HG03354 (cell line): ENCODE data around the gene TRAPPC12.
"Not testable (repeated sequence)": the region's sequence is repeated elsewhere in the genome, so short reads cannot be mapped to it uniquely, and the experiment has no call there.

Experiments
- ATAC-seq: cut with Tn5 transposase; IDR thresholded peaks from one replicate; pipeline ENCODE4 v1.9.1; 2021; ENCODE audit warnings: mild to moderate bottlenecking; ENCODE audit not compliant: unreplicated experiment, poor library complexity, severe bottlenecking

The TRAPPC12 gene

DNA sequence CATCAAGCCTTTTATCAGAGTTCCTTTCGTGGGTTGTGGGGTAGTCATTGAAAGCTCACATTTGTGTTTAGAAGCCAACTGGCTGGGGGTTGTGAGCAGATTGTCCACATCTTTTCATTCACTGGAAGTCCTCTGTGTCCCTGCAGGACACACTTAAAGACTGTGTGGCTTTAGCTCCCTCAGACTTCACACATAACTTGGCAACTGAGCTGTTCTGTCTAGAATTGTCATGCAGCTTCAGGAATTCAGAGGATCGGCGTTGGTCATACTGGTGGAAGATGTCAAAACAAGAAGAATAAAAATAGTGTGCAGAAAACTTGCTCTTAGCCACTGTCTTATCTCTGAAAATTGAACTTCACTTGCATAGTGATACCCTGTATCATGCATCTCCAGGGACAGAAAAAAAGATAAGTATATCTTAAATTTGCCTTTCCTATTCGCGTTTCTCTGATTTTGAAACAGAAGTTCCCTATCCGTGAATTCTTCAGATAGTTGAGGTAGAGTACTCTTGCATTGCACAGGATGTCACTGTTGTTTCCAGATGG lies 49.6 kb downstream of the TRAPPC12 start:
- ATAC-seq, result no peak

DNA sequence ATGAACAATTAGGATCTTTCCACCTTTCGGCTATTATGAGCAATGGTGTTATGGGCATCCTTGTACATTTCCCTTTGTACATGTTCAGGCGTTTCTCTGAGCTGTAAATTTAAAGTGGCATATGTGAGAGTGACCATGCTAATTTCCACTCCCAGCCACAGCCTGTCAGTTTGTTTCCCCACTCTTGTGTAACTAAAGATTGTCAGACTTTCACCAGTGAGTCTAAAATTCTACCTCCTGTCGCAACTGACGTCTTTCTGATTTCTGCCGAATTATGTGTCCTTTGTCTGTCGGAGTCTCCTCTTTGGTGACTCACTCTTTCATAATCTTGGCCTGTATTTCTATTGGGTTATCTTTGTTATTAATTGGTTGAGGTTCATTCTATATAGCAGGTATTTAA lies 50.7 kb downstream of the TRAPPC12 start:
- no peak for ATAC-seq

DNA sequence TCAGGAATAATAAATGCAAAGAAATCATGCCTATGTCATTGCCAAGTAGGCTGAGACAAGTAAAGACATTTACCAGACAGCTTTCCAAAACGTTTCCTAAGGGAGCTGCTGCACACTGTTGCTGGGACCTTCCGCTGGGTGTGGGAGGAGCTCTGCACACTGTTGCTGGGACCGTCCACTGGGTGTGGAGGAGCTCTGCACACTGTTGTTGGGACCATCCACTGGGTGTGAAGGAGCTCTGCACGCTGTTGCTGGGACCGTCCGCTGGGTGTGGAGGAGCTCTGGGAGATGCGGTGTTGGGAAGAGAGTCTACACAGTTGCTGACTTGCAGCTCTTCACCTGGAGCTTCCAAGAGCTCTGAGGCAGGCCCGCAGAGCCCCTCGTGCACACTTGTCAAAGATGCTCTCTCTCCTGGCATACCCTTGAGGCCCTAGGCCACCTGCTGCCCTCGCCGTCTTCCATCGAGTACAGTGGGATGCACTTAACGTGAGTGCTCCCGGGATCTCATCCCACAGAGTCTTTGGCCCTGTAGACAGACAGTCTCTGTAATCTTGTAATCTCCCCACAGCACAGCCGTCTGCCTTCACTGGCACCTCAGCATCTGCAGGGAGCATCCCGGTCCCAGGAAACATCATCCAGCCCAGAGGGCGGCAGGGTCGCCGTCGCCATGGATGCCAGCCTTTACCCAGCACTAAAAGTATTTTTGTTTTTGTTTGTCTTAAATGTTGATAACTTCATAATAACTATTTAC lies 51.4 kb downstream of the TRAPPC12 start:
- ATAC-seq, result no peak

DNA sequence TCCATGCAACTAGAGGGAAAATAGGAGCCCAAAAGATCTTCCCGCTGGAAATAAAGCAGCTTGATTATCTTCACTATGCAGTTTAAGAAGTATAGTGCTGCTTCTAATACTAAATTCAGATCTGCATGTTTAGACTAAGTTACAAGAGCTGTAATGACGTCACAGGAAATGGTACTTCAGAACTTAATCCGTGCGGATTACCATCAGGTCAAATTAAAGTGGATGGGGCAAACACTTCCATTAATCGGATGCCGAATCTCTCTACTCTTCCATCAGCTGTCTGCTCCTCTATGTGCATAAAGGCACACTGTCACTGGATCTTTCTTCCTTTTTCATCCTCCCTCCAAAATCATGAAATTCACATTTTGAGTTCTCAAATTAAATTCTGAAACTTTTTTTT lies 52.6 kb downstream of the TRAPPC12 start:
- ATAC-seq, result no peak

- no peak for ATAC-seq
Measured at GRCh38 chr2:3432693-3433338, 53.3 kb downstream of the TRAPPC12 start.

DNA sequence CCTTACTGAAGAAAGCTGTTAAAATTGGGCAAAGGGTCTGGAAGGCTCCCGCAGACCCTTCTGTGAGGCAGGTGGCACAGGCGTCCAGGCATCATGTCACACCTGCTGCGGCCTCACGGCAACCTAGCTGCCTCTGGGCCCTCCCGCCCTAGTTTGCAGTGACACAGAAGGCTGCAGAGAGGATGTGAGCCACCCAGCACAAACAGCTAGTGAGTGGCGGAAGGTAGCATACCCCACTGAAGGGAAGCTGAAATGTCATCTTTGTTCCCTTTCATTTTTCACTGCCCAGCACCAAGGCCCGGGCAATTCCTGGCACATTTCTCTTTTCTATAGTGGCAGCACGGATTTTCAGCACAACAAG lies 53.8 kb downstream of the TRAPPC12 start:
- no peak for ATAC-seq

- no peak for ATAC-seq
Measured at GRCh38 chr2:3433776-3434400, 54.4 kb downstream of the TRAPPC12 start.

- no peak for ATAC-seq
Measured at GRCh38 chr2:3434654-3435053, 55.2 kb downstream of the TRAPPC12 start.

DNA sequence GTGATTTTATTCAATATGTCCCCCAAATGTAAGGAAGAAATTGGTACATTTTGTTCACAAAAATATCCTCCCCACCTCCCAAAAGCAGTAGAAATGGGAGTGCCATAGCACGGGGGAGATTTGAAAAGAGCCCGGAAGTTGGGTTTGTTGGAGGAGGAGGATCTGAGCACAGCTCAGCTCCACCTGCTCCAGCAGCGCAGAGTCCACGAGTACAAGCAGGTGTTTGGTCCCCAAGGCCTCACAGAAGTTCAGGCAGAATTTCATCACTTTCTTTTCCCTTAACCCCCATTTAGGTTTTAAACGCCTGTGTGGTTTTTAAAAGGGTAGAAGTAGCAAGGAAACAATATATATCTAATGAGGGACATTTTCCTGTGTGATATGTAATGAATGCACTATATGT lies 56.0 kb downstream of the TRAPPC12 start:
- no peak for ATAC-seq

DNA sequence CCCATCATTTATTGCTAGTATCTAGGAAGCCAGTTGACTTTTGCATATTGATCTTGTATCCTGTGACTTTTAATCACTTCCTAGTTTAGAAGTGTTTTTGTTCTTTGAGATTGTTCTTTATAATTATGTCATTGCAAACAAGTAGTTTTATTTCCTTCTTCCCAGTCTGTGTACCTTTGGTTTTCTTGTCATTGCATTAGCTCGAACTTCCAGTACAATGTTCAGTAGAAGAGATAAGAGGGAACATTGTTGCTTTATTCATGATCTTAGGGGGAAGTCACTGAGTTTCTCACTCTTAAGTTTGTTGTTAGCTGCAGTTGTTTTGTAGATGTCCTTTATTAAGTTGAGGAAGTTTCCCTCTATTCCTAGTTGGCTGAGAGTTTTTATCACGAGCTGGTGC lies 61.0 kb downstream of the TRAPPC12 start:
- ATAC-seq, result no peak

GRCh38 chr2:3441465-3441864 lies 62.0 kb downstream of the TRAPPC12 start:
- ATAC-seq, result no peak

DNA sequence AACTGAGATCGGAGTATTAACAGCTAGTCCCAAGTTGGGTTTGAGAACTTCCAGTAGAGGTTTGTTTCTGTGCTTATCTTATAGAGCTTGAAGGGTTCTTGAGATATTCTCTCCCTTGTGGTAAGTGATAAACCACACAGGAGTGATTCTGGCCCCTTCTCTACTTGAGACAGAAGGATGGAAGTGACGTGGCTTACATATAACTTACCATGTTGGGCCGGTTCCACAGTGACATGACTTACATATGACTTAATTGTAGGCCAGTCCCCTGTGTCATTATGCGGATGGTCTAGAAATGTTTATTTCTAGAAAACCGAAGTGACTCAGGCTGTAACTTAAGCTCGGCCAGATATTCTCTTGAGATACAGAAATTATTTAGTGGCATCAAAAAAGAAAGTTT lies 62.7 kb downstream of the TRAPPC12 start:
- no peak for ATAC-seq

DNA sequence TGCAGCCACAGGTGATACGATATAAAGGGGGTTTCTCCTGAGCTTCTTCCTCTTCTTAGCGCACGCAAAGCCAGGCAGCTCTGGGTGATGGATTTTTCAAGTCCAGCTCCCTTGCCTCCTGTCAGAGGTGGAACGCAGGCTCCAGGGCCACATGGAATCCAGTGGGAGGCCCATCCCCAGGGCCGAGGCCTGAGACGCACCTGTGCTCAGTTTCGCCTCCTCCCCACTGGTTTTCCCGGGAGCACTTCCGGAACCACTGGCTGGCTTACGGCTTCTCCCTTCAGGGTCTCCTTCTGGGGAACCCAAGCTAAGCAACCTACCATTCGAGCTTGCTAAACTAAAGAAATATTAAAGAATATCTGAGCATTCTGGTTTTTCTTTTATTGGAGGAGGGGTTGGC lies 63.6 kb downstream of the TRAPPC12 start:
- ATAC-seq, result no peak

DNA sequence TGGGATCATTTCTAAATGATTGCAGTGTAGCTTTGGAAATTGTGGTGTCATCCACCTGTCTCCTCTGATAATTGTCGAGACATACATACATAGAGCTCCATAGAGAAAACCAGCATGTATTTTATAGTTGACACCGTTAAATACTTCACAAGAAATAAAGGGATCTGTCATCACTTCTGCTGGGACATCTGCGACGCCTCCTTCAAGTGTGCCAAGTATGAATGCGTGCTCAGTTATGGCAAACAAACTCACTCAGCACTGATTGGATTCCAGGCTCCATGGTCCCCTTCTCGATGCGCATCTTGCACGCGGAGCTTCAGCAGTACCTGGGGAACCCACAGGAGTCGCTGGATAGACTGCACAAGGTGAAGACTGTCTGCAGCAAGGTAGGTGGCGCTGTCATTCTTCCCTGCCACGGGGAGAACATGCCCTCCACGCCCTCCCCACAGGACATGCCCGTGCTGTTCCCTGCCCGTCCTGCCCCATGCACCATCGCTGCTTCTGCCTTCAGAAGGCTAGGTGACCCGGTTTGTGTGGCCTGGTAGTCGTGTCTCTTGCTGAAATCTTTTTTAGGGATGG lies 64.1 kb downstream of the TRAPPC12 start:
- ATAC-seq, result no peak

- no peak for ATAC-seq
Measured at GRCh38 chr2:3445891-3446290, 66.4 kb downstream of the TRAPPC12 start.

DNA sequence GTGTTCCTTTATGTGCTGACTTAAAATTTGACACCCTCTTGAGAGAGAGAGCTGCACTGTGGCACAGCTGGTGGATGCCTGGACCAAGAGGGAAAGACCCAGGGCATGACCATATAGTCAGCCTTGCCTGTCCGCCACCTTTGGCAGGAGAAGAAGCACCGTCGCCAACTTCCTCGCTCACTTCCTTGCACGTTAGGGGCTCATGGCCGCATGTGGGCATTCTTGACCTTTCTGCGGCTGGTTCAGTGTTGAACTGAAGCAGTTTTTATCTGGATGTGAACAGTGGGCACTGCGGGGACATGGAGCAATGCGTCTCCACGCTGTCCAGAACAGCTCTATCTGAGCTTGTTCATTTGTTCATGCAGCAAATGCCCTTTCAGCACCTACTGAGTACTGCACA lies 66.9 kb downstream of the TRAPPC12 start:
- no peak for ATAC-seq

- not testable (repeated sequence) for ATAC-seq
Measured at GRCh38 chr2:3447186-3447585, 67.7 kb downstream of the TRAPPC12 start.

- no peak for ATAC-seq
Measured at GRCh38 chr2:3447789-3448317, 68.4 kb downstream of the TRAPPC12 start.

DNA sequence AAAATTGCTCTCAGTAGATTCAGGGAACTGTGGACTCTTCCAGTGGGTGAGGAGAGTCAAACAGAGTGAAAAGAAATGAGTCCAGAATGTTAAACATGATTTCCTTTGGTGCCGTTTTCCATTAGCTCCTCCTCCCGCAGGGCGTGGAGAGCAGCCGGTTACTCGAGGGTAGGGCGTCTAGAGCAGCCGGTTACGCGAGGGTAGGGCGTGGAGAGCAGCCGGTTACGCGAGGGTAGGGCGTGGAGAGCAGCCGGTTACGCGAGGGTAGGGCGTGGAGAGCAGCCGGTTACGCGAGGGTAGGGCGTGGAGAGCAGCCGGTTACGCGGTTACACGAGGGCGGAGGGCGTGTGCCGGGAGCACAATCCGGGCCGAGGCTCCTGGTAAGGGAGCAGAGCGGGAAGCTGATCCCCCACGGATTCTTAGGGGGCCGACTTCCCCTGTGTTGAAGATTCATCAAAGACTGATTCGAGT lies 69.0 kb downstream of the TRAPPC12 start:
- not testable (repeated sequence) for ATAC-seq

DNA sequence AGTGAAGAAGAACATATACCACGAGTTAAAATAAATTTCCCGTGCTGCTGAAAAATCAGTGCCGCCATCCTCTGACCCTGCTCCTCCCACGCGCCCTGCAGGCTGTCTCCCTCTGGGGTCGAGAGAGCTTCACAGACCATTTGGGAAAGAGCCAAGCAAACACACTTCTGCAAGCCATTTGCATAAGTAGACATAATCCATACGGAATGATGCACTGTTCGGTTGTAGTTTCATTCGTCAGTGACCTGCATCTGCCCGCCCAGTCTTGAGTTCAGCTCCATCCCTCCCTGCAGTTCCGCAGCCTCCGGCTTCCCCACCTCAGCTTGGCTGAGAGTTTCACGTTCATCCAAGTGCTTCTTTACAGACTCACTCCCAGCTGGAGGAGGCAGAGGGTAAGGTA lies 69.6 kb downstream of the TRAPPC12 start:
- no peak for ATAC-seq
